Neural progenitor cell (in vitro differentiated cells): ENCODE results near the gene STRIP1. TPM values are rescaled to one million over a fixed set of nuclear protein-coding genes. Genes with fewer than 3 reads are reported as not detected.
A peak's percentile ranks its signal among the peaks of the same experiment; 100 is the strongest.

ENCODE experiments used
- DNase-seq: peaks from one replicate; pipeline ENCODE4 v3.0.0-alpha.2; 2016; ENCODE audit warnings: low spot score
- H2AFZ ChIP-seq: fragments of 200-600 bp; sonication (generic); replicated peaks from 2 replicates; pipeline ENCODE4 v1.6.1; 2016; ENCODE audit warnings: antibody characterized with exemption
- H3F3A ChIP-seq: fragments of 200-600 bp; sonication (generic); 2 replicates; pipeline ENCODE4 v1.6.1; 2016; ENCODE audit warnings: antibody characterized with exemption, low read depth
- H3K27ac ChIP-seq: fragments of 200-600 bp; sonication (generic); 2 replicates; pipeline ENCODE4 v1.5.1; 2016; ENCODE audit warnings: mild to moderate bottlenecking
- H3K27me3 ChIP-seq: fragments of 200-600 bp; sonication (generic); 2 replicates; pipeline ENCODE4 v1.6.1; 2016; ENCODE audit warnings: mild to moderate bottlenecking, moderate library complexity
- H3K36me3 ChIP-seq: fragments of 200-600 bp; sonication (generic); 2 replicates; pipeline ENCODE4 v1.5.1; 2016
- H3K4me1 ChIP-seq: fragments of 200-600 bp; sonication (generic); 2 replicates; pipeline ENCODE4 v1.6.1; 2016; ENCODE audit warnings: mixed run types
- H3K4me2 ChIP-seq: fragments of 200-600 bp; sonication (generic); 2 replicates; pipeline ENCODE4 v1.6.1; 2016
- H3K4me3 ChIP-seq: fragments of 200-600 bp; sonication (generic); 2 replicates; pipeline ENCODE4 v1.5.1; 2016
- H3K79me2 ChIP-seq: fragments of 200-600 bp; sonication (generic); 2 replicates; pipeline ENCODE4 v1.6.1; 2016; ENCODE audit warnings: low read depth
- H3K9ac ChIP-seq: fragments of 200-600 bp; sonication (generic); 2 replicates; pipeline ENCODE4 v1.6.1; 2016
- H3K9me3 ChIP-seq: fragments of 200-600 bp; sonication (generic); 2 replicates; pipeline ENCODE4 v1.5.1; 2016; ENCODE audit warnings: low read depth
- H4K20me1 ChIP-seq: fragments of 200-600 bp; sonication (generic); 2 replicates; pipeline ENCODE4 v1.6.1; 2016; ENCODE audit warnings: low read depth
- H3K27ac Mint-ChIP-seq: 3 replicates; pipeline ENCODE4 v1.8.0; 2021; ENCODE audit warnings: mixed read lengths
- H3K27me3 Mint-ChIP-seq: 2 replicates; pipeline ENCODE4 v1.8.0; 2022; ENCODE audit warnings: low read depth, mild to moderate bottlenecking, inconsistent platforms, moderate library complexity, mixed read lengths; ENCODE audit not compliant: insufficient read depth
- H3K36me3 Mint-ChIP-seq: 3 replicates; pipeline ENCODE4 v1.8.0; 2021; ENCODE audit warnings: mixed read lengths
- H3K4me1 Mint-ChIP-seq: 3 replicates; pipeline ENCODE4 v1.8.0; 2021; ENCODE audit warnings: mixed read lengths
- H3K4me3 Mint-ChIP-seq: 3 replicates; pipeline ENCODE4 v1.8.0; 2021; ENCODE audit warnings: mild to moderate bottlenecking, moderate library complexity, mixed read lengths
- H3K9me3 Mint-ChIP-seq: 3 replicates; pipeline ENCODE4 v1.8.0; 2020; ENCODE audit warnings: mixed read lengths
- CTCF ChIP-seq: fragments of 200-600 bp; sonication (generic); IDR thresholded peaks from 2 replicates; pipeline ENCODE4 v1.5.1; 2017; ENCODE audit warnings: antibody characterized with exemption, mild to moderate bottlenecking
- EZH2 ChIP-seq: fragments of 200-600 bp; sonication (generic); IDR thresholded peaks from 2 replicates; pipeline ENCODE4 v1.6.1; 2017; ENCODE audit warnings: antibody characterized with exemption, mild to moderate bottlenecking, moderate library complexity
- EZH2phosphoT487 ChIP-seq: fragments of 200-600 bp; sonication (generic); IDR thresholded peaks from 2 replicates; pipeline ENCODE4 v1.6.1; 2017; ENCODE audit warnings: antibody characterized with exemption
- total RNA-seq: library from RNA; depleted of rRNA; stranded (reverse); fragments of >200 nt; gene quantifications from 2 replicates; pipeline ENCODE4 v1.2.3, GENCODE V29; 2015; ENCODE audit warnings: low replicate concordance

Gene STRIP1
- total RNA-seq, 1 donor from 2014 or later, result 55.0 TPM

- H3K27me3 Mint-ChIP-seq, result peaks cover 11% of the 10 kb centered on the region
- H3K4me3 Mint-ChIP-seq, result no peak overlapping the region
- H3K27ac ChIP-seq, result no peak overlapping the region
- peaks cover 4% of the 10 kb centered on the region for H3K27me3 ChIP-seq
- H2AFZ ChIP-seq, result no peak overlapping the region
- peaks cover 36% of the 10 kb centered on the region for H3K36me3 Mint-ChIP-seq
- peaks cover 39% of the 10 kb centered on the region for H4K20me1 ChIP-seq
- no peaks in the 10 kb centered on the region for H3K79me2 ChIP-seq
- H3K4me1 ChIP-seq, result no peaks in the 10 kb centered on the region
- no peak overlapping the region for H3K27ac Mint-ChIP-seq
- no peak overlapping the region for H3K4me2 ChIP-seq
- no peak overlapping the region for H3K9ac ChIP-seq
- H3K9me3 ChIP-seq, result no peaks in the 10 kb centered on the region
- no peak for TF ChIP-seq EZH2
- TF ChIP-seq EZH2phosphoT487, result no peak
- peaks cover 7% of the 10 kb centered on the region for H3K36me3 ChIP-seq
- H3F3A ChIP-seq, result no peaks in the 10 kb centered on the region
- H3K4me3 ChIP-seq, result no peak overlapping the region
- H3K9me3 Mint-ChIP-seq, result no peaks in the 10 kb centered on the region
- no peaks in the 10 kb centered on the region for H3K4me1 Mint-ChIP-seq
- no peak for DNase-seq
Measured at GRCh38 chr1:110059133-110059863, 24.9 kb downstream of the STRIP1 start.

DNA sequence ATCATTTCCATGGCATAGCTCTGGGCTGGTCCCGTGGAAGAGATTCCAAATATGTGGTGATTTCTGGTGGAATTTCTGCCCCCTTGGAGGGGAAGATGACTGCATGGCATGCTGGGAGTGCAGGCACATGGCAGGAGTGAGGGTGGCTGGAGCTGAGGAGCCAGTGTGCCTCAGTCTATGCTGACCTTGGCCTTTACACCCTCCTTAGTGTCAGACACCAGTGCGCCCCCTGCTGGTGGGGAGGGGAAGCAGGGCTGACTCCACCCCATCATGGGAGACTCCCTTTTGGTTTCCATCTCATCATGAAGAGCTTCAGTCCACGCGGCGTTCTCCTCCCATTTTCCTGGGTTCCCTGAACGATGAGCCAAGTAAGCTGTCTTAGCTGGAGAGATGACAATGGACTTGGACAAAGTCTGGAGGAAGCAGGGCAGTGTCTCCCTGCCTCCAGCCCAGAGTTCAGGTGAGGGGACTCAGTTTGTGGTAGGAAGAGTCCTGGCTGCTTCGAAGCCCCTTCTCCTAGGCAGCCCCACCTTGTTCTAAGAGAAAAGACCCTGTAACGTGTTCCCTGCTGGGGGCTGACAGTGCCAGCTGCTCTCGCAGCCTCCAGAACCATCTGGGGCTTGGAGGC lies 25.7 kb downstream of the STRIP1 start:
- no peaks in the 10 kb centered on the region for H3K4me1 ChIP-seq
- H3K27me3 ChIP-seq, result peaks cover 12% of the 10 kb centered on the region
- no peak overlapping the region for H3K27ac ChIP-seq
- no peak overlapping the region for H3K9ac ChIP-seq
- no peaks in the 10 kb centered on the region for H3F3A ChIP-seq
- peaks cover 35% of the 10 kb centered on the region for H3K36me3 Mint-ChIP-seq
- H3K4me2 ChIP-seq, result no peak overlapping the region
- peaks cover 40% of the 10 kb centered on the region for H4K20me1 ChIP-seq
- no peaks in the 10 kb centered on the region for H3K4me1 Mint-ChIP-seq
- no peak overlapping the region for H2AFZ ChIP-seq
- no peaks in the 10 kb centered on the region for H3K9me3 ChIP-seq
- H3K36me3 ChIP-seq, result no peaks in the 10 kb centered on the region
- H3K79me2 ChIP-seq, result no peaks in the 10 kb centered on the region
- no peak overlapping the region for H3K4me3 Mint-ChIP-seq
- H3K4me3 ChIP-seq, result no peak overlapping the region
- H3K27ac Mint-ChIP-seq, result no peak overlapping the region
- no peaks in the 10 kb centered on the region for H3K9me3 Mint-ChIP-seq
- TF ChIP-seq EZH2 (no peak), EZH2phosphoT487 (no peak), CTCF (peak; percentile 81)
- peaks cover 12% of the 10 kb centered on the region for H3K27me3 Mint-ChIP-seq
- DNase-seq, result peak; percentile 53

GRCh38 chr1:110060662-110061060 lies 26.2 kb downstream of the STRIP1 start:
- no peak overlapping the region for H3K4me3 Mint-ChIP-seq
- no peaks in the 10 kb centered on the region for H3K9me3 Mint-ChIP-seq
- H2AFZ ChIP-seq, result no peak overlapping the region
- H3K4me1 Mint-ChIP-seq, result no peaks in the 10 kb centered on the region
- DNase-seq, result no peak
- no peaks in the 10 kb centered on the region for H3K9me3 ChIP-seq
- H3K79me2 ChIP-seq, result no peaks in the 10 kb centered on the region
- no peak overlapping the region for H3K27ac ChIP-seq
- H3K27me3 Mint-ChIP-seq, result peaks cover 15% of the 10 kb centered on the region
- no peaks in the 10 kb centered on the region for H3F3A ChIP-seq
- peaks cover 45% of the 10 kb centered on the region for H4K20me1 ChIP-seq
- H3K4me1 ChIP-seq, result no peaks in the 10 kb centered on the region
- no peak for TF ChIP-seq CTCF
- TF ChIP-seq EZH2, result no peak
- TF ChIP-seq EZH2phosphoT487, result no peak
- H3K4me3 ChIP-seq, result no peak overlapping the region
- no peak overlapping the region for H3K27ac Mint-ChIP-seq
- H3K36me3 Mint-ChIP-seq, result peaks cover 31% of the 10 kb centered on the region
- H3K27me3 ChIP-seq, result peaks cover 18% of the 10 kb centered on the region
- H3K9ac ChIP-seq, result no peak overlapping the region
- H3K4me2 ChIP-seq, result no peak overlapping the region
- no peaks in the 10 kb centered on the region for H3K36me3 ChIP-seq

DNA sequence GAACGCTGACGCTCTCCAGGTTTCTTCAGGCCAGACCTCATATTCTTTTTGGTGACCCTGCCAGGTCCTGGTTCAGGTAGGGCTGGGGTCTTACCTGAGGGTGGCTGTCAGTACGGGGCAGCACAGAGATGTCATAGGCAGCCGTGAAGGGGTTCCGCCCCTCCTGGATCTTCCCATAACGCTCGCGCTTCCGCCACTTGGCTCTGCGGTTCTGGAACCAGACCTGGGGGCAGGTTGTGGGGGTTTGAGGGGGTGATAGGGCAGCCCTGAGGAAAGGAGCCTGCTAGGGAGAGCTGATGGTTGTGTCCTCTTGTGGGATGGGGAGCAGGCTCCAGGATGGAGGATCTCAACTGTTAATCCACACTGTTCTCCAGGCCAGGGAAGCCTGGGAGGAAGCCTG lies 26.9 kb downstream of the STRIP1 start:
- Histone ChIP-seq H3K9me3 (no peaks in the 10 kb centered on the region), H3K27me3 (peaks cover 24% of the 10 kb centered on the region), H3K27ac (no peak overlapping the region), H3K79me2 (no peaks in the 10 kb centered on the region), H3K4me3 (no peak overlapping the region), H4K20me1 (peaks cover 50% of the 10 kb centered on the region), H3F3A (no peaks in the 10 kb centered on the region), H3K9ac (no peak overlapping the region), H3K36me3 (no peaks in the 10 kb centered on the region), H3K4me2 (no peak overlapping the region), H2AFZ (no peak overlapping the region), H3K4me1 (no peaks in the 10 kb centered on the region)
- Mint-ChIP-seq H3K4me1 (no peaks in the 10 kb centered on the region), H3K4me3 (no peak overlapping the region), H3K9me3 (no peaks in the 10 kb centered on the region), H3K27ac (no peak overlapping the region), H3K27me3 (peaks cover 20% of the 10 kb centered on the region), H3K36me3 (peaks cover 29% of the 10 kb centered on the region)
- no peak for TF ChIP-seq EZH2
- TF ChIP-seq EZH2phosphoT487, result no peak
- no peak for TF ChIP-seq CTCF
- no peak for DNase-seq
